GM12892 (cell line): ENCODE results near the gene GABRD.

Experiments used
- POLR2A ChIP-seq: IDR thresholded peaks from 2 replicates; pipeline ENCODE4 v1.6.1; 2011; ENCODE audit warnings: low read depth, low read length, control low read depth
- POLR2AphosphoS5 ChIP-seq: IDR thresholded peaks from 2 replicates; pipeline ENCODE4 v1.6.1; 2011; ENCODE audit warnings: low read depth, low read length, control low read depth
- TAF1 ChIP-seq: IDR thresholded peaks from 2 replicates; pipeline ENCODE4 v1.6.1; 2011; ENCODE audit warnings: low read depth, mild to moderate bottlenecking, control low read depth, low read length, borderline replicate concordance

DNA sequence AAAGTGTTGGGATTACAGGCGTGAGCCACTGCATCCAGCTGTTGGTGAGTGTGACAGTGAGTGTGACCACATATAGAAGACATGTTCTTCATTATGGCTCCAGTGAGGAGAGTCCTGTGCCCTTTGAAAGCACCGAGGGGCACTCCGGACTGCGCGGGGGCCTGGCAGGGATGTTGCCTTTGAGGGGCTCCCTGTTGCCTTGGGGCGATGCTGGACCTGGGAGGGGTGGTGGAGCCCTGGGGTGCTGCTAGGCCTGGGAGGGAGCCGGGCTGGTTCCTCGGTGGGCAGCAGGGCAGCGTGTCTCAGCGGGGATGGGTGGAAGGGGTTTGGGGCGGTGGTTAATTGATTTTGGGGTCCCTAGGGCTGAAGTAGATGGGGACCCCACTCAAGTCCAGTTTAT lies 41.0 kb upstream of the GABRD start:
- TF ChIP-seq TAF1 (no peak), POLR2A (no peak), POLR2AphosphoS5 (no peak)
